GM18861 (cell line): ENCODE results near the gene OSCAR.
A peak's percentile ranks its signal among the peaks of the same experiment; 100 is the strongest.
"Not testable (repeated sequence)": the region's sequence is repeated elsewhere in the genome, so short reads cannot be mapped to it uniquely, and the experiment has no call there.

Source experiments
- ATAC-seq: cut with Tn5 transposase; IDR thresholded peaks from one replicate; pipeline ENCODE4 v1.9.1; 2021; ENCODE audit not compliant: unreplicated experiment

Gene OSCAR

DNA sequence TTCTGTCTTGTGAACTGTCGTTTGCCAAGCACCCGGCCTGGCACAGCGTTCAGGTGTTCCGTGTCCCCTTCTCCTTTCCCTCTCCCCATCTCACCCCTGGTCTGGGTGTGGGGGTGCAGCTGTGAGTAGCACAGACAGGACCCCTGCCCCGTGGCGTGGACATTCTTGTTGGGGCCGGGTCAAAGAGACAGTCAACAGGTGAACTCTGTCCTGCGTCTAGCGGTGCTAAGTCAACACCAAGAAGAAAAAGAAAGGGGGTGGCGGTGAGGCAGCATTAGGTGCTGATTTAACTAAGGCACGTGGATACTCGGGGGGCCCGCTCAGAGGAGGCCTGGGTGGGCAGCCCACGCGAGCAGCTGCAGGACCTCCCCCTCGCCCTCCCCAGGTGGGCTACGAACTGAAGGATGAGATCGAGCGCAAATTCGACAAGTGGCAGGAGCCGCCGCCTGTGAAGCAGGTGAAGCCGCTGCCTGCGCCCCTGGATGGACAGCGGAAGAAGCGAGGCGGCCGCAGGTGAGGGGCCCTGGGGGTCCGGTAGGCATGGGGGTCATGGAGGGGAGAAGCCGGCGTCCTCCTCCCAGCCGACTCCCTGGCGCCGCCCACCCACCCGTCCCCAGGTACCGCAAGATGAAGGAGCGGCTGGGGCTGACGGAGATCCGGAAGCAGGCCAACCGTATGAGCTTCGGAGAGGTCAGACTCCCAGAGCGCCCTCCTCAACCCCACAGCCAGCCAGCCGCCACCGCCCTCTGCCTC lies 27.3 kb upstream of the OSCAR start:
- ATAC-seq, result no peak

DNA sequence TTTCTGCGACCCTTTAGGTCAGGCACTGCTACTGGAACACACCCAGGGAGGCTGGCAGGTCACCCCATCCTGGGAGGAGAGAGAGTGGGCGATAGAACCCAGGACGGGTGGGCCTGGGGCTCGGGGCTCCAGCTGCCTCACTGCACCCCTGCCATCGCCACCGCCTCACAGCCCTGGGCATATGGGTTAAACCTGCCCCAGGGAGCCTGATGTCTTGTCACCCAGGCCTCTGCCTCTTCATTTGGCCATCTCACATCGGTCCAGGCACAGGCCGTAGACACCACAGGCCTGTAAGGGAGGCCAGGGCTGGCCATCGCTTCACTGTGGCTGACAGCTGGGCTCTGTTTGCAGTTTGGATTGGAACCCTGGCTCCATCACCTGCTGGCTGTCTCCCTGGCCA lies 25.1 kb upstream of the OSCAR start:
- ATAC-seq, result no peak

DNA sequence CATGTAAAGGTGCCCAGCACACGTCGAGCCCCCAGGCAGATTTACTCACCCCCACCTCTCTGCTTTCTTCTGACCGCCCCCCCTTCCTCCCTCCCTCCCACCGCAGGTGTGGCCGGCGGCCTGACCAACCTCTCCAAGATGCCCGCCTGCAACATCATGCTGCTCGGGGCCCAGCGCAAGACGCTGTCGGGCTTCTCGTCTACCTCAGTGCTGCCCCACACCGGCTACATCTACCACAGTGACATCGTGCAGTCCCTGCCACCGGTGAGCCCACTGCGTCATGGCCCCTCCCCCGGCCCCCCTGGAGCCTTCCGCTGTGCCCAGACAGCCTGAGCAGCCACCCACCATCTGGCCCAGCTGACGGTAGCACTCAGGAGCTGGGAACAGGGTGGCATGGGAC lies 23.8 kb upstream of the OSCAR start:
- ATAC-seq, result no peak

DNA sequence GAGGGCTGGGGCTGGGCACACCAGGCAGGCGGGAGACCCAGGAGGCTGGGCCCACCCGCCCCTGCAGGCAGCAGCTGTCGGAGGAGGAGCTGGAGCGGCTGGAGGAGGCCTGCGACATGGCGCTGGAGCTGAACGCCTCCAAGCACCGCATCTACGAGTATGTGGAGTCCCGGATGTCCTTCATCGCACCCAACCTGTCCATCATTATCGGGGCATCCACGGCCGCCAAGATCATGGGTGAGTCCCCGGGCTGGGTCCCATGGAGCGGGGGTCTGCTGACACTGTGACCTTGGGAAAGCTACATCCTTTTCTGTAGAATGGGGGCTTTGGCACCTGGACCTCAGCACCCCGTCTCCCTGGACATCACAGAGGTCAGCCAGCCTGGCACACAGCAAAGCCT lies 23.1 kb upstream of the OSCAR start:
- ATAC-seq, result no peak

DNA sequence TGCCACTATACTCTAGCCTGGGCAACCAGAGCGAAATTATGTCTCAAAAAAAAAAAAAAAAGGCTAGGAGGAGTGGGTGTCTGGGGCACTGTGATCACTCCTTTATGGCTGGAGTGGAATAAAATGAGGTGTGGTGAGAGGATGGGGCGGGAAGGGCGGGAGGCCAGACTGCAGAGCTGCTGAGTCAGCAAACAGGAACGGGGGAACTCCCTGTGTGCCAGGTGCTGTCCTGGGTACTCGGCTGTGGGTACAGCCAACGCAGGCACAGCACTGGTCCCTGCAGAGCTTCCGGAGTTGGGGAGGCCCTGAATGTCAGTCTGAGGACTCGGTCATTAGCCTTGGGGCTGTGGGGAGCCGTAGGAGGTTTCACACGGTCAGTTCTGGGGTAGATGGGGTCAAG lies 20.7 kb upstream of the OSCAR start:
- ATAC-seq, result no peak

DNA sequence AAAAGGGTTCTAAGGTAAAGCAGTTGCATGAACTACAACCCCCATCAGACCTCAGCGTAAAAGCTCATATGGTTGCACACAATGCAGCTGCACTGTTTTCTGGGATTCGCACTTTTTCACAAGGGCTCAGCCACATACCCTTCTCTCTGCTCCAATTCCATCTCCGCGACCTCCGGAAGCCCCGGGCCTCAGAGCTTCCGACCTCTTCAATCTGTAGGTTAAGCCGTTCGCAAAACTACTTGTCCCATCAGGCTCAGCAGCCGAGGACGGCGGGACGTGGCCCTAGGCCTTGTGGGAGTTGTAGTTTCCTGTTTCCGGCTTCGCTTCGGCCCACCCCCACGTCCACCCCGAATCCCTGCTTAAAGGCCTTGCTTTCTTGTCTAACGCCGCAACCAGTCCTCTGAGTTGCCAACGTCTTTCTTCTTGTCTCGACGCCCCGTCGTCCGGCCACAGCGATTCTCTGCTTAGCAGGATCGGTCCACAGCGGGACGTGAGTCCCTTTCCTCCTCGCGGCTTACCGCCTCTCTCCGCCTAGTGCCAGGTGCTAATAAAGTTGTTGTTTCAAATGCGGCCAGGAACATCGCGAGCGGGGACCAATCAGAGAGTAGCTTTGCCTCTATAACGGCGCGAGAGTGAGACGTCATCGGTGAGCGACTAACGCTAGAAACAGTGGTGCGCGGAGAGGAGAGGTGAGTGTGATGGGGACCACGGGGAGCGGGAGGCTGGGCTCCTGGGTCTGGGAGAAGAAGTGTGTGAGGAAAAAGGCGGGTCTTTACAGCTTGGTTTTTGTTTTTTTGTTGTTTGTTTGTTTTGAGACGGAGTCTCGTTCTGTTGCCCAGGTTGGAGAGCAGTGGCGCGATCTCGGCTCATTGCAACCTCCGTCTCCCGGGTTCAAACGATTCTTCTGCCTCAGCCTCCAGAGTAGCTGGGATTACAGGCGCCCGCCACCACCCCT lies 14.8 kb upstream of the OSCAR start, which contains the start of the genes PRPF31 and TFPT:
PRPF31 (plus strand) TSS at position 646 of the 955 bp plus-strand sequence. CDS start 2,525 bp downstream, outside the sequence.
TFPT (minus strand) TSS at position 549 of the 955 bp plus-strand sequence; CDS start at position 161, 388 bp downstream.
- ATAC-seq, result peak; percentile 76

DNA sequence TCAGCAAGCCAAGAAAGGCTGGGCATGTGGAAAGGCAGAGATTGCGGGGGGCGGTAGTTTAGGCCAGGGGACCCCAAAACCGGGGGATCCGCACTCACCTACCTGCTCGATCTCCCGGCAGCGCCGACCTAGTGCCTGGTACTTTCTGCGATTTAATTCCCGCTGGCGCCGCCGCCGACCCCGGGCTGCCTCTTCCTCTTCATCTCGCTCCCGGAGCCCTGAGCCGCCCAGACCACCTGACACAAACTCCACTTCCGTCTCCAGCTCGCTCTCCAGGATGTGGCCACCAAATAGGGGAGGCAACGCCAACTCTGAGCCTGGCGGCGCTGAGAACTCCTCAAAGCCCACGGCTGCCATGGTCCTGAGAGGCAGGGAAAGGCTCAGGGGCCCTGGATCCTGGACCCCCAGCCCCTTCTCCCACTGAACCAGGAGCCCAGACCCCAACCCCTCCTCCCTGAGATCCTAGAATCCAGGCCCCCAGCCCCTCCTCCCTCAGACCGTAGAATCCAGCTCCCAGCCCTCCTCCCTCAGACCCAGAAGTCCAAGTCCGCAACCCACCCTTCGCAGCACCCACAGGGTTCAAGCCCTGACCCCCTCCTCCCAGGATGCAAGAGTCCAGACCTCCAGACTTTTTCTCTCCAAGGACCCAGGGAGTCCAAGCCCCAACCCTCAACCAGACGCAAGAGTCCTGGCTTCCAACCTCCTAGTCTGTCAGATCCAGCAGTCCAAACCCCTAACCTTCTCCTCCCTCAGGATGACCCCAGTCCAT lies 13.9 kb upstream of the OSCAR start:
- ATAC-seq, result no peak

DNA sequence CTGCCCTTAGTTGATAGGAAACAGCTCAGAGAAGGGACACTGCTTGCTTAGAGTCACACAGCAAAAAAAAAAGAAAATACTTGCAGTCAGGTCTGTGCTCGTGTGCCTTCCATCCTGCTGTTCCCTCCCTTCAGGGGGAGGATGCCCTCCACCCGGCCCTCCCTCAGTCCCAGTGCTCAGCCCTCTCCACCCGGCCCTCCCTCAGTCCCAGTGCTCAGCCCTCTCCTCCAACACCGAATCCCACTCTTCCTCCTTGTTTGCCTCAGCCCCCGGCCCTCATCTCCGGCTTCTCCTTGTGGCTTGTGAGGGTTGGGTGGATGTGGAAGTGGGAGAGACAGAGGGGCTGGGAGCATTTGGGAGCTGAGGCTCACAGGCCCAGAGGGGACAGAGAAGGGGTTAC lies 9.0 kb upstream of the OSCAR start:
- ATAC-seq, result no peak

DNA sequence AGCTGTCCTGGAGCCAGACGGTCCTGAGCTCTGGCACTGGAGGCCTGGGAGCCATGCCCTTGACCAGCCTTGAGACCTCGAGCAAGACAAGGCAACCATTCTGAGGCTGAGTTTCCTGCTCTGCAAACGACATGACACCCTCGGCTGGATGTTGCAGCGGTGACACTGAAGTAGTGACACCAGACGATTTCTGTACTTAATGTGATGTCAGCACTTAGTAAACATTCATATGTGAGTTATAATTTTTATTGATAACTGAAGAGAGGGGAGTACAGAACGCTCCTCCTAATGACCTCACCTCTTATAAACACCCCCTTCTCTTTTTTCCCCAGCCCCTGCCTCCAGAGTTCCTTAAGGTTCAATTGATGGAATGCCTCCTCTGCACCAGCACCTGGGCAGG lies 7.9 kb upstream of the OSCAR start:
- no peak for ATAC-seq

DNA sequence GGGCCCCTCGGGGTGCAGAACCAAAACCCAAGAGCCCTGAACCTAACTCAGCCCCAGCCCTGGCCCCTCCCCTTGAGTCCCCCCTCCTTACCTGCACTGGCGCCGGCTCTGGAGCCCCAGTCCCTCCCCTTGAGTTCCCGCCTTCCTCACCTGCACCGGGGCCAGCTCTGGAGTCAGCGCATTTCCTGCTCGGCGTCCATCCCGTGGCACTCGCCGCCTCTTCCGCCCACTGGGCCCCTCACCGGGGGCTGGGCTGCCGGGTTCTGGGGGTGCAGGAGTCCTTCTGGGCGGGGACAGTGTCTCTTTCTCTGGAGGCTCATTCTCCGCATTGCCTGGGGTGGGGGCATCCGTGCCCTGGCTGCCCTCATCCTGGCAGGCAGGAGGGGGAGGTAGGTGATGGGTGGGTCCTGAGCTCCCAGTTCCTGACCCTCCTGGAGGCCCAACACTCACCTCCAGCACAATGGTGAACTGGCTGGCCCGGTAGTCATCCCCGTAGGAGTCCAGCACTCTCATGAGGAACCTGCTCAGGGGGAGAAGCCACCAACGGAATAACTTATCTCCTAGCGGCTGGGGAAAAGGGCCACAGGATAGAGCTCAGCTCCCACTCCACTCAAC lies 7.4 kb upstream of the OSCAR start:
- ATAC-seq, result no peak

DNA sequence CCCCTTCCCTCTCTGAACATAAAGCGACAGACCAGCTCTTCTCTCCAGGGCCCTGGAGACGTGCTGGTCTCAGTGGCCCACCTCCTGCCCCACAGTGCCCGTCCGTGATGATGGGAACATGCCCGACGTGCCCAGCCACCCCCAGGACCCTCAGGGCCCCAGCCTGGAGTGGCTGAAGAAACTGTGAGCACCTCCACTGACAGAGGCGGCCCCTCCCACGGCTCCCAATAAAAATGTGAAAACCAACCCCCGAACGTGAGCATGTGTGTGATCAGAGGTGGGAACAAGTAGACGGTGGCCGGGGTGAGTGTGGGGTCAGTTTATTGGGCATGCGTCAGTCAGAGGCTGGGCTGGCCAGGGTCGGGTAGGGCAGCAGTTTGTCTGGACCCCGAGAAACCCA lies 6.1 kb upstream of the OSCAR start:
- ATAC-seq, result no peak

DNA sequence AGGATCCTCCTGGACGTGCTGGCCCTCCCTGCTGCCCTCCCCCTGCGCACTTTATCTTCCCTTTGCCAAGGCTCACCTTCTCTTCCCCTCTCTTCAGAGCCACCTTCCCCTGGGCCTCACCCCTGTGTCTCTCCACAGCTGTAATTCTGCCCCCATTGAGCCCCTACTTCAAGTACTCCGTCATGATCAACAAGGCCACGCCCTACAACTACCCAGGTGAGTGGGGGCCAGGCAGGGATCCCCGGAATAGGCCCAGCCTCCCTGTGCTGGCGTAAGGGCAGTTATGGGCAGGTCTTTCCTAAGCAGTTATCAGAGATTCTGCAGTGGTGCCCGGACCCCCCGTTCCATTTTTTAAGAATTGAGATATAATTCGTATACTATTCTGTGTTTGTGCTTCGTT lies 5.2 kb upstream of the OSCAR start:
- no peak for ATAC-seq

DNA sequence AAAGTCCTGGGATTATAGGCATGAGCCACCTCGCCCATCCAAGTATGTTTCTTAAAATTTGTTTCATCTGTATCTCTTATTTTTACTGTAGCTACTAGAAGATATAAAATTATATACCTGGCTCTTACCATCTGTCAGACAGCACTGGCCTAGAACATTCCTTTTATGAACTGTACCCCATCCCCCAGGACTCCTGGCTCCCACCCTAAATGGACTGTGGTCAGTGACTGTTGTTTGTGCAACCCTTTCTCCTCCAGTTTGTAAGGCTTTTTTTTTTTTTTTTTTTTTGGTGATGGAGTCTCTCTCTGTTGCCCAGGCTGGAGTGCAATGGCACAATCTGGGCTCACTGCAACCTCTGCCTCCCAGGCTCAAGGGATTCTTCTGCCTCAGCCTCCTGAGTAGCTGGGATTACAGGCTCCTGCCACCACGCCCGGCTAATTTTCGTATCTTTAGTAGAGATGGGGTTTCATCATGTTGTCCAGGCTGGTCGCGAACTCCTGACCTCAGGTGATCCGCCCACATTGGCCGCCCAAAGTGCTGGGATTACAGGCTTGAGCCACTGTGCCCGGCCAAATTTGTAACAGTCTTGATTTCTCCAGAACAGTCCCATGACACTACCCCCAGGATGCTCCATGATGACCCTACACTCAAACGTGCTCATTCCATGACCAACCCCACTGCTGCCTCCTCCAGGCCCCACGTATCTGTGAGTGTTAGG lies 4.6 kb upstream of the OSCAR start:
- no peak for ATAC-seq

DNA sequence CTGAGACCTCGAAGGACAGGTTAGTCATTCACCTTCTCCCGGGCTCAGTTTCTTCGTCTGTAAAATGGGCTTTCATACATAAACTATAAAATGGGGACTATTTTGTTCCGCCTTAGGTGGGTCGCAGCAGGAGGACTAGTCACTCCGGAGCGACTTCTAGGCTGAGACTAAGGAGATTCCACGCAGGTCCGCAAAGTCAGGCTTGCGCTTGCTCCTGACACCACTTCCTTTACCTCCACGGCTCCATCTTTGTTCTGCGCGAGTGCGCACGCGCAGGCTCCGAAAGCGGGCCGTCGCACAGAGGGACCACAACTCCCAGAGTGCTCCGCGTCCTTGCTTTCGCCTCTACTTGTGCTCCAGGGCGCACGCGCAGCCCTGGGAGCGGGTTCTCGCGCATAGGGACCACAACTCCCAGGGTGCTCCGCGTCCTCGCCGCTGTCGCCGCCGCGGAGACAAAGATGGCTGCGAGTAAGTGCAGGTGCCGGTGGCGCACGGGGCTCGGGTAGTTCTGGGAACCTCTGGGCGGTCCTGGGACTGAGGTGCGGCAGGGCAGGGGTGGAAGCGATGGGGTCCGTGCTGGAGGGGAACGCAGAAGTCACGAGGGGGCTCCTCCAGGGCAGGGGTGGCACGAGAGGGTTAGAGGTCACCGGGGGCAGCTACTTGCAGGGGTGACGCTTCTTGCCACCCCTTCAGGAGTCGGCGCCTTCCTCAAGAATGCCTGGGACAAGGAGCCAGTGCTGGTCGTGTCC lies 2.0 kb upstream of the OSCAR start, which contains the start of gene NDUFA3:
NDUFA3 (plus strand) TSS at position 435 of the 749 bp plus-strand sequence; CDS start at position 459, 24 bp downstream.
- peak; percentile 97 for ATAC-seq

DNA sequence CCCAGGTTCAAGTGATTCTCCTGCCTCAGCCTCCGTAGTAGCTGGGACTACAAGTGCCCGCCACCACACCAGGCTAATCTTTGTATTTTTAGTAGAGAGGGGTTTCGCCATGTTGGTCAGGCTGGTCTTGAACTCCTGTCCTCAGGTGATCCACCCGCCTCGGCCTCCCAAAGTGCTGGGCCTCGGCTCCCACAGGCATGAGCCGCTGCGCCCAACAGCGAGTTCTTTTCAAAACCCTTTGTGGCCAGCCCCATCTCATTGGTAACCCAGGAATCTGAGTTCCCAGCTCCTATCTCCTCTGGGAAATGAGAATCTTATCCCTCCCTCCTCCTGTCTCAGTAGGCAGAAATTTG lies 724 bp downstream of the OSCAR start:
- not testable (repeated sequence) for ATAC-seq

DNA sequence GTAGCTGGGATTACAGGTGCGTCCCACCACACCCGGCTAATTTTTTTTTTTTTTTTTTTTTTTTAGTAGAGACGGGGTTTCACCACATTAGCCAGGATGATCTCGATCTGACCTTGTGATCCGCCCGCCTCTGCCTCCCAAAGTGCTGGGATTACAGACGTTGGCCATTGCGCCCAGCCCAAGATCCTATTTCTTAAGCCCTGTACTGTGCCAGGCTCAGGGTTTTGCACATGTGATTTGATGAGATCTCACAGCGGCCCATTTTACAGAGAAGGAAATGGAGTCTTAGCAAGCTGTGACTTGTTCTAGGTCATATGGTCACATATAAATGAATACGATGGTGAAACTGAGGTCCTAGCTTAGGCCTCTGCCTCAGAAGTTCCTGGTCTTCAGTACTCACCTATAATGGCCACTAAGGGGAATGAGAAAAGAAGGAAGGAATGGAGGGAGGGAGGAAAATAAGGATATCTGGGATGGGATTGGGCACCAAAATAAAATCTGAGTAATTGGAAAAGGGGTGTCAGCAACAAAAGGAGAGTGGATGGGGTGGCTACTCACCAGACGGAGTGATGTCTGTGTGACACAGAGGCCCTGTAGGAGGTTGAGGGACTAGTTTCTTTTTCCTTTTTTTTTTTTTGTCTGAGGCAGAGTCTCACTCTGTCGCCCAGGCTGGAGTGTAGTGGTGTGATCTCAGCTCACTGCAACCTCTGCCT lies 1.3 kb downstream of the OSCAR start:
- no peak for ATAC-seq

DNA sequence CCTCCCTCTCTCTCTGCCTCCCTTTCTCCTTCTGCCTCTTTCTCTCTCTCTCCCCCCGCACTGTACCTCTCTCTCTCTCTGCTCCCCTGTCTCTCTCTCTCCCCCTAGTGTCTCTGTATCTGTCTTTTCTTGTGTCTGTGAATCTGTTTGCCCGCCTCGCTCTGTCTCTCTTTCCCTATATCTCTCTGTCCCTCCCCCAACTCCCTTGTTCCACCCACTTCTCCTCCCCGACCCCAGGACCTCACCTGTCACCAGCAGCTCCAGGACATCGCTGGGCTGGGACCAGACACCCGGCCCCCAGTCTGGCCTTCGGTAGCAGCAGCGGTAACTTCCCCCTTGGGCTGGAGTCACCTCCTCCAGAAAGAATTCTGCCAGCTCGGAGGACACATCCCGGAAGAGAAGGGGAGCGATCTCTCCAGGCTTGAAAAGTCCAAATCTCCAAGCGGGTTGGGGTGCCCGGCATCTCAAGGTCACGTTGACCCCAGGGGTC lies 3.9 kb downstream of the OSCAR start:
- no peak for ATAC-seq

DNA sequence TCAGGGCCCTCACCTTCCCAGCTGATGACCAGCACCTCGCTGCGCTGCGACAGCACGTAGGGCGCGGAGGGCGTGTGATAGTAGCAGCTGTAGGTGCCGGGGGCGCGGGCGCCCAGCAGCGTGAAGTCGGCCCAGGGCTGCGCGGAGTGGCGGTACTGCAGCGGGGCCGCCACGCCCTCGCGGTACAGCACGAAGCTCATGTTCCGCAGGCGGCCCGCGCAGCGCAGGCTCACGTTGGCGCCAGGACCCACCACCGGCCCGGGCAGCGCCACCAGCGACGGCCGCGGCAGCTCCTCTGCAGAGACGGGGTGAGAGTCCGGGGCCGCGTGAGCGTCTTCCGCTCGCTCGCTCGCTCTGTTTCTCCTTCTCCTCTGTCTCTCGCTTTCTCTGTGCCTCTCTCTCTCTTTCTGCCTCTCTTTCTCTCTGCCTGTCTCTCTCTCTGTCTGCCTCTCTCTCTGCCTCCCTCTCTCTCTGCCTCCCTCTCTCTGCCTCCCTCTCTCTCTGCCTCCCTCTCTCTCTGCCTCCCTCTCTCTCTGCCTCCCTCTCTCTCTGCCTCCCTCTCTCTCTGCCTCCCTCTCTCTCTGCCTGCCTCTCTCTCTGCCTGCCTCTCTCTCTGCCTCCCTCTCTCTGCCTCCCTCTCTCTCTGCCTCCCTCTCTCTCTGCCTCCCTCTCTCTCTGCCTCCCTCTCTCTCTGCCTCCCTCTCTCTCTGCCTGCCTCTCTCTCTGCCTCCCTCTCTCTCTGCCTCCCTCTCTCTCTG lies 4.6 kb downstream of the OSCAR start:
- ATAC-seq, result not testable (repeated sequence)
